Endothelial cell of umbilical vein (primary cell): ENCODE measurements around the gene R3HDML. TPM values are rescaled to one million over a fixed set of nuclear protein-coding genes. Genes with fewer than 3 reads are reported as not detected.

Experiments
- BruUV-seq: library from RNA; stranded (reverse); fragments of 400-500 nt; replicated peaks from 2 replicates; lab custom pipeline; 2021; lab: Mats Ljungman, UMichigan
- CTCF ChIA-PET: fragments of 300-600, 350-600 bp; sonication (Branson Sonifier 250); formaldehyde crosslinking; loops from one replicate; lab custom pipeline; 2021; ENCODE audit warnings: antibody characterized with exemption, inconsistent platforms; lab: Charles Lee
- POLR2A ChIA-PET: fragments of 300-600, 350-600 bp; sonication (Branson Sonifier 250); formaldehyde crosslinking; loops from one replicate; lab custom pipeline; 2021; ENCODE audit warnings: antibody characterized with exemption, inconsistent platforms; lab: Charles Lee
- DNase-seq: peaks from one replicate; pipeline ENCODE4 v3.0.0-alpha.2; 2011; ENCODE audit warnings: low read depth, low spot score
- FAIRE-seq: peaks from 2 replicates; lab custom pipeline; 2011; peaks lifted over from hg19 to GRCh38; lab: Jason Lieb, UNC
- H2AFZ ChIP-seq: 2 replicates; pipeline ENCODE4 v1.6.0; 2012; ENCODE audit warnings: low read depth, low read length, control low read depth, inconsistent platforms
- H3K27ac ChIP-seq: 2 replicates; pipeline ENCODE4 v1.5.1; 2011; ENCODE audit warnings: low read depth, mild to moderate bottlenecking, control low read depth, low read length, moderate library complexity; ENCODE audit not compliant: insufficient read depth
- H3K27me3 ChIP-seq, 2 experiments: 2 replicates each; pipeline versions ENCODE4 v1.6.0 to v1.6.1; 2011; ENCODE audit warnings: low read length in 2 of 2, mixed read lengths in 1 of 2; ENCODE audit not compliant: control insufficient read depth in 2 of 2, insufficient read depth in 2 of 2
- H3K36me3 ChIP-seq, 2 experiments: 2 replicates in 1 of 2; 3 replicates in 1 of 2; pipeline ENCODE4 v1.5.1; 2011; ENCODE audit warnings: low read length in 2 of 2, mild to moderate bottlenecking in 1 of 2, moderate library complexity in 1 of 2; ENCODE audit not compliant: control insufficient read depth in 2 of 2, insufficient read depth in 2 of 2; ENCODE audit errors: extremely low read depth in 1 of 2
- H3K4me1 ChIP-seq: 3 replicates; pipeline ENCODE4 v1.5.1; 2011; ENCODE audit warnings: mild to moderate bottlenecking, low read length; ENCODE audit not compliant: control insufficient read depth, insufficient read depth; ENCODE audit errors: extremely low read depth
- H3K4me2 ChIP-seq: 2 replicates; pipeline ENCODE4 v1.6.1; 2011; ENCODE audit warnings: low read length, control low read depth, mixed read lengths; ENCODE audit not compliant: insufficient read depth
- H3K4me3 ChIP-seq, 3 experiments: fragments of 200-600 bp in 1 of 3; sonication (generic), shearing (Covaris generic) in 1 of 3; replicated peaks in 1 of 3; 2 replicates each; pipeline ENCODE4 v1.5.1; 2011 to 2016; ENCODE audit warnings: control low read depth in 3 of 3, low read length in 3 of 3, mild to moderate bottlenecking in 2 of 3, inconsistent platforms in 1 of 3, low read depth in 1 of 3, moderate library complexity in 1 of 3; ENCODE audit not compliant: insufficient read depth in 1 of 3
- H3K79me2 ChIP-seq: 2 replicates; pipeline ENCODE4 v1.6.0; 2012; ENCODE audit warnings: low read length, inconsistent platforms; ENCODE audit not compliant: control insufficient read depth, insufficient read depth
- H3K9ac ChIP-seq: replicated peaks from 2 replicates; pipeline ENCODE3; 2011; ENCODE audit warnings: low read length, control low read depth; ENCODE audit not compliant: insufficient read depth; ENCODE audit errors: extremely low read depth
- H3K9me1 ChIP-seq: replicated peaks from 3 replicates; pipeline ENCODE4 v1.6.0; 2011; ENCODE audit warnings: mild to moderate bottlenecking, low read length; ENCODE audit not compliant: control insufficient read depth, insufficient read depth; ENCODE audit errors: extremely low read depth
- H3K9me3 ChIP-seq: replicated peaks from 2 replicates; pipeline ENCODE4 v1.5.1; 2012; ENCODE audit warnings: low read length, inconsistent platforms; ENCODE audit not compliant: control insufficient read depth, insufficient read depth
- H4K20me1 ChIP-seq: replicated peaks from 2 replicates; pipeline ENCODE3; 2011; ENCODE audit warnings: mild to moderate bottlenecking, low read length; ENCODE audit not compliant: control insufficient read depth, insufficient read depth; ENCODE audit errors: extremely low read depth
- EZH2 ChIP-seq: IDR thresholded peaks from 2 replicates; pipeline ENCODE4 v1.6.1; 2012; ENCODE audit warnings: borderline replicate concordance, low read depth, mild to moderate bottlenecking, moderate library complexity, low read length, inconsistent platforms; ENCODE audit not compliant: severe bottlenecking
- FOS ChIP-seq: IDR thresholded peaks from 2 replicates; pipeline ENCODE4 v1.6.1; 2011; ENCODE audit warnings: mild to moderate bottlenecking, low read length, moderate library complexity, borderline replicate concordance; ENCODE audit not compliant: insufficient read depth
- GATA2 ChIP-seq: IDR thresholded peaks from 2 replicates; pipeline ENCODE4 v1.7.0; 2011; ENCODE audit warnings: low read depth, mild to moderate bottlenecking, moderate library complexity, mixed read lengths, low read length; ENCODE audit not compliant: insufficient read length, insufficient read depth
- JUN ChIP-seq: IDR thresholded peaks from 2 replicates; pipeline ENCODE4 v1.6.1; 2011; ENCODE audit warnings: borderline replicate concordance, low read depth; ENCODE audit not compliant: insufficient read length, insufficient read depth
- MYC ChIP-seq: IDR thresholded peaks from one replicate; pipeline ENCODE4 v1.6.1; 2011; ENCODE audit warnings: mild to moderate bottlenecking, low read depth, low read length
- POLR2A ChIP-seq: IDR thresholded peaks from 2 replicates; pipeline ENCODE4 v1.6.1; 2012; ENCODE audit warnings: low read depth, mild to moderate bottlenecking, control low read depth, low read length
- POLR2AphosphoS5 ChIP-seq: IDR thresholded peaks from 2 replicates; pipeline ENCODE4 v1.6.1; 2012; ENCODE audit warnings: low read depth, mild to moderate bottlenecking, control low read depth, low read length, moderate library complexity; ENCODE audit not compliant: insufficient read depth
- dilution Hi-C: fragments of 300-500 bp; cut with MboI; formaldehyde crosslinking; loops from one replicate; pipeline ENCODE4 v1.15.0; 2019; ENCODE audit warnings: low sequenced_read_pairs; ENCODE audit not compliant: extremely low pct_ligation_motif_present
- intact Hi-C: fragments of 100-400 bp; cut with micrococcal nuclease; formaldehyde crosslinking; loops from one replicate; pipeline ENCODE4 v1.10.0; 2022
- polyA plus RNA-seq, 4 experiments: library from polyadenylated mRNA; depleted of rRNA in 3 of 4; stranded (reverse) in 3 of 4; unstranded in 1 of 4; fragments of >200 nt; gene quantifications; 2 replicates each; pipeline versions ENCODE4 v1.2.1 to v1.2.3, GENCODE V29; 2011 to 2012; ENCODE audit warnings: missing spikeins in 1 of 4
- total RNA-seq: library from RNA; stranded (reverse); gene quantifications from 2 replicates; pipeline ENCODE4 v1.2.3, GENCODE V29; 2021
- TF ChIP-seq, protein P1 (sequence below): IDR thresholded peaks from 2 replicates; pipeline ENCODE4 v1.6.1; 2011; ENCODE audit not compliant: insufficient read depth, insufficient read length
- TF ChIP-seq, protein P2 (sequence below), 2 donors: IDR thresholded peaks; 1 replicate in 1 of 2; 2 replicates in 1 of 2; pipeline ENCODE4 v1.5.1; 2011; ENCODE audit warnings: low read length in 2 of 2, mild to moderate bottlenecking in 2 of 2, moderate library complexity in 2 of 2, control low read depth in 1 of 2, inconsistent platforms in 1 of 2, low read depth in 1 of 2; ENCODE audit not compliant: insufficient read depth in 1 of 2; ENCODE audit errors: extremely low read depth in 1 of 2

The R3HDML gene
- total and polyA plus RNA-seq, 2 donors (not counting 3 experiments of a cell fraction or from before 2014, with no cell fraction given): not detected

DNA sequence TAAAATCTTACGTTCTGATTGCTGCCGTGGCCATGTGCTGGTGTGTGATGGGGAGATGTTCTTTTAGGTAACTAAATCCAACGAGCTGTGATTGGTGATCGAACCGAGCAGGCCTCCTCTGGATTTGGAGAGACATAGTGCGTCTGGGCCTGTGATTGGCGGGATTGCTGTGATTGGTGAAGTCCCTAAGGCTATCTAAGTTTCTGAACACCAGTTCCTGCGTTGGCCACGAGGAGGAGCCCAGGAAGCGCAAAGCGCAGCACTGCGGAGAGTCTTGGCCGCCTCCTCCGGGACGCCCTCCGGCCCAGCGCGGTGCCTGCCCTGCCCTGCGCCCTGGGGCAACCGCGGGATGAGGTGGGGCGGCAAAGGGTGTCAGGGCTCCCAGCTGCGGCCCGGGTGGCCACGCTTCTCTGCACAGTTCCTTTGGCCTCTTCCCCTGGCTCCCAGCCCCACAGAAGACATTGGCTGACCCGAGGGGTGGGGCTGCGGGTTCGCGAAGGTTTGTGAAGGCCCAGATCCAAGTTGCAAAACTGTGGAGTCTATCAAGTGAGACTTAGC lies 51.7 kb downstream of the R3HDML start:
- BruUV-seq: no TSS peak
- peak; percentile 76 for FAIRE-seq
- POLR2A ChIA-PET: no interaction called here

More for the DNA sequence above, 51.7 kb downstream of the R3HDML start:
- Histone ChIP-seq H3K4me3 (no peak overlapping the region), H3K79me2 (no peaks in the 10 kb centered on the region), H4K20me1 (no peaks in the 10 kb centered on the region), H3K9ac (no peak overlapping the region), H3K4me2 (no peak overlapping the region), H3K9me3 (no peaks in the 10 kb centered on the region), H2AFZ (no peak overlapping the region), H3K27me3 (peaks cover 1 to 2% of the 10 kb centered on the region in 2 experiments), H3K36me3 (no peaks in the 10 kb centered on the region), H3K4me1 (no peaks in the 10 kb centered on the region), H3K27ac (no peak overlapping the region), H3K9me1 (no peaks in the 10 kb centered on the region)
- peak; percentile 63 for DNase-seq
- dilution Hi-C loops: no loop called here
- CTCF ChIA-PET: interaction anchor here (1.9 to 3.0 kb wide), 2 partner anchors 221 to 294 kb away, joined by 10 read pairs; no protein-coding TSS in a partner anchor
- intact Hi-C loops: loop anchor here (1.0 to 5.0 kb wide), 6 partner anchors 72 to 359 kb away; partner anchors contain the start of gene KCNK15
- TF ChIP-seq, protein P1, sequence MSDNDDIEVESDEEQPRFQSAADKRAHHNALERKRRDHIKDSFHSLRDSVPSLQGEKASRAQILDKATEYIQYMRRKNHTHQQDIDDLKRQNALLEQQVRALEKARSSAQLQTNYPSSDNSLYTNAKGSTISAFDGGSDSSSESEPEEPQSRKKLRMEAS: no peak
- TF ChIP-seq POLR2AphosphoS5 (peak; percentile 24), JUN (no peak), FOS (no peak), GATA2 (no peak), MYC (no peak), EZH2 (no peak), POLR2A (no peak)
- TF ChIP-seq, protein P2, sequence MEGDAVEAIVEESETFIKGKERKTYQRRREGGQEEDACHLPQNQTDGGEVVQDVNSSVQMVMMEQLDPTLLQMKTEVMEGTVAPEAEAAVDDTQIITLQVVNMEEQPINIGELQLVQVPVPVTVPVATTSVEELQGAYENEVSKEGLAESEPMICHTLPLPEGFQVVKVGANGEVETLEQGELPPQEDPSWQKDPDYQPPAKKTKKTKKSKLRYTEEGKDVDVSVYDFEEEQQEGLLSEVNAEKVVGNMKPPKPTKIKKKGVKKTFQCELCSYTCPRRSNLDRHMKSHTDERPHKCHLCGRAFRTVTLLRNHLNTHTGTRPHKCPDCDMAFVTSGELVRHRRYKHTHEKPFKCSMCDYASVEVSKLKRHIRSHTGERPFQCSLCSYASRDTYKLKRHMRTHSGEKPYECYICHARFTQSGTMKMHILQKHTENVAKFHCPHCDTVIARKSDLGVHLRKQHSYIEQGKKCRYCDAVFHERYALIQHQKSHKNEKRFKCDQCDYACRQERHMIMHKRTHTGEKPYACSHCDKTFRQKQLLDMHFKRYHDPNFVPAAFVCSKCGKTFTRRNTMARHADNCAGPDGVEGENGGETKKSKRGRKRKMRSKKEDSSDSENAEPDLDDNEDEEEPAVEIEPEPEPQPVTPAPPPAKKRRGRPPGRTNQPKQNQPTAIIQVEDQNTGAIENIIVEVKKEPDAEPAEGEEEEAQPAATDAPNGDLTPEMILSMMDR (IDR thresholded peaks at IDR 0.05; ENCODE audit: extremely low read depth in 1 of 2, insufficient read depth in 1 of 2, low read depth in 1 of 2, low read length in 2 of 2): peak; percentile 76 to 81
